ENCODE measurements around the gene RFNG. TPM values are rescaled to one million over a fixed set of nuclear protein-coding genes. Genes with fewer than 3 reads are reported as not detected.

The RFNG gene
- polyA plus RNA-seq, 2 of the 4 experiments (the other 2 are of a cell fraction), result 8.4 to 25.7 TPM

- Histone ChIP-seq H3K4me1 (peaks cover 46% of the 10 kb centered on the region), H3K4me3 (no peak overlapping the region), H3K4me2 (no peak overlapping the region), H3K9me3 (no peaks in the 10 kb centered on the region), H3K27ac (peak overlapping the region in 1 of 2 experiments; percentile 93; a peak in 3 of 6 replicates)
- TF ChIP-seq PBX3 (IDR thresholded peaks at IDR 0.05) (no peak), MAX (IDR thresholded peaks at IDR 0.05) (no peak)
- FAIRE-seq (no peak), DNase-seq (ENCODE audit: low read depth in 1 of 2, low spot score in 1 of 2) (no peak), ATAC-seq (no peak)
- ChIA-PET POLR2A (no interaction called here), CTCF (interaction anchor here (1.3 to 13.6 kb wide), 2 partner anchors 9 to 20 kb away, joined by 3 to 198 read pairs; partner anchors contain the start of genes CENPX and LRRC45)
- WGBS (ENCODE audit: missing lambda C conversion rate), result 89% methylated on average over 27 of the region's 36 CpGs
Observed at GRCh38 chr17:81999976-82000802, 51.4 kb downstream of the RFNG start.

- no peak for FAIRE-seq
- CTCF ChIA-PET, result interaction anchor here (1.0 to 1.4 kb wide), 5 partner anchors 10 to 267 kb away, joined by 3 to 6 read pairs (median 5); partner anchors contain the start of gene DCXR
- H3K27ac ChIP-seq, result peak overlapping the region in 1 of 2 experiments; percentile 93; a peak in 1 of 6 replicates
- WGBS (ENCODE audit: missing lambda C conversion rate), result 94% methylated on average over 12 of the region's 12 CpGs
- POLR2A ChIA-PET, result no interaction called here
- no peak for DNase-seq (ENCODE audit: low read depth in 1 of 2, low spot score in 1 of 2)
- peaks cover 40% of the 10 kb centered on the region for H3K4me1 ChIP-seq
- ATAC-seq, result no peak
- no peak overlapping the region for H3K4me2 ChIP-seq
- H3K9me3 ChIP-seq, result no peaks in the 10 kb centered on the region
- H3K4me3 ChIP-seq, result no peak overlapping the region
- TF ChIP-seq CBX2 (IDR thresholded peaks at IDR 0.05; ENCODE audit: borderline replicate concordance, low read depth) (no peak), ELK1 (IDR thresholded peaks at IDR 0.05; ENCODE audit: low read depth, low read length) (no peak), CEBPB (IDR thresholded peaks at IDR 0.05) (no peak), RFX5 (IDR thresholded peaks at IDR 0.05) (no peak), KDM1A (IDR thresholded peaks at IDR 0.05; ENCODE audit: low read depth) (no peak), HOXB13 (CRISPR knock-in tag; IDR thresholded peaks at IDR 0.05; ENCODE audit: low read depth) (no peak), HEYL (CRISPR knock-in tag; IDR thresholded peaks at IDR 0.05) (no peak), CHD2 (IDR thresholded peaks at IDR 0.05; ENCODE audit: low read length, partially characterized antibody) (no peak), HES2 (IDR thresholded peaks at IDR 0.05) (no peak), JUNB (IDR thresholded peaks at IDR 0.05) (no peak), MAZ (IDR thresholded peaks at IDR 0.05; ENCODE audit: borderline replicate concordance, low read depth, low read length) (no peak), EHF (CRISPR knock-in tag; IDR thresholded peaks at IDR 0.05) (no peak), KDM5A (IDR thresholded peaks at IDR 0.05) (no peak), JUN (IDR thresholded peaks at IDR 0.05) (no peak), TP53 (CRISPR knock-in tag; IDR thresholded peaks at IDR 0.05) (no peak), SMC3 (IDR thresholded peaks at IDR 0.05) (no peak), REST (IDR thresholded peaks at IDR 0.05) (no peak), HOXA7 (CRISPR knock-in tag; IDR thresholded peaks at IDR 0.05) (no peak), ZFP36 (IDR thresholded peaks at IDR 0.05; ENCODE audit: borderline replicate concordance, partially characterized antibody) (no peak), EP300 (IDR thresholded peaks at IDR 0.05) (no peak)
Observed at GRCh38 chr17:81999587-81999975, 52.0 kb downstream of the RFNG start.

All from A549 (cell line).